GM21528 (cell line): Measurements from ENCODE around the gene NSMCE3.
"Not testable (repeated sequence)": the region's sequence is repeated elsewhere in the genome, so short reads cannot be mapped to it uniquely, and the experiment has no call there.

ENCODE experiments used
- ATAC-seq: cut with Tn5 transposase; IDR thresholded peaks from one replicate; pipeline ENCODE4 v1.9.1; 2021; ENCODE audit warnings: mild to moderate bottlenecking, moderate library complexity; ENCODE audit not compliant: unreplicated experiment, low FRiP score

Gene NSMCE3

GRCh38 chr15:29270976-29271375 lies 1.4 kb upstream of the NSMCE3 start:
- no peak for ATAC-seq

- ATAC-seq = peak; percentile 33
Measured at GRCh38 chr15:29270169-29270955, 740 bp upstream of the NSMCE3 start.

- peak; percentile 36 for ATAC-seq
Measured at GRCh38 chr15:29268706-29269484, 727 bp downstream of the NSMCE3 start.

- no peak for ATAC-seq
Measured at GRCh38 chr15:29266052-29266582, 3.5 kb downstream of the NSMCE3 start.

- no peak for ATAC-seq
Measured at GRCh38 chr15:29263289-29263688, 6.3 kb downstream of the NSMCE3 start.

- ATAC-seq = no peak
Measured at GRCh38 chr15:29262738-29263137, 6.9 kb downstream of the NSMCE3 start.

- ATAC-seq = no peak
Measured at GRCh38 chr15:29260896-29261295, 8.7 kb downstream of the NSMCE3 start.

- no peak for ATAC-seq
Measured at GRCh38 chr15:29259233-29259632, 10.4 kb downstream of the NSMCE3 start.

- no peak for ATAC-seq
Measured at GRCh38 chr15:29252234-29252633, 17.4 kb downstream of the NSMCE3 start.

GRCh38 chr15:29244544-29244943 lies 25.1 kb downstream of the NSMCE3 start:
- ATAC-seq = no peak

GRCh38 chr15:29244123-29244522 lies 25.5 kb downstream of the NSMCE3 start:
- no peak for ATAC-seq

GRCh38 chr15:29242456-29243242 lies 27.0 kb downstream of the NSMCE3 start:
- ATAC-seq = no peak

- no peak for ATAC-seq
Measured at GRCh38 chr15:29241207-29241606, 28.4 kb downstream of the NSMCE3 start.

- no peak for ATAC-seq
Measured at GRCh38 chr15:29239395-29239794, 30.2 kb downstream of the NSMCE3 start.

- no peak for ATAC-seq
Measured at GRCh38 chr15:29233566-29233965, 36.1 kb downstream of the NSMCE3 start.

- ATAC-seq = no peak
Measured at GRCh38 chr15:29226436-29227208, 43.0 kb downstream of the NSMCE3 start.

- no peak for ATAC-seq
Measured at GRCh38 chr15:29225534-29226234, 43.9 kb downstream of the NSMCE3 start.

- not testable (repeated sequence) for ATAC-seq
Measured at GRCh38 chr15:29224987-29225363, 44.6 kb downstream of the NSMCE3 start.

GRCh38 chr15:29224235-29224986 lies 45.2 kb downstream of the NSMCE3 start:
- ATAC-seq = not testable (repeated sequence)
